DMS 273 treated with DMSO at 0.1 percent for 48 hours (cell line): ENCODE results near the gene ASB7.

ENCODE experiments used
- DNase-seq: peaks from one replicate; lab custom pipeline; 2025; lab: John Stamatoyannopoulos, UW

Gene ASB7

DNA sequence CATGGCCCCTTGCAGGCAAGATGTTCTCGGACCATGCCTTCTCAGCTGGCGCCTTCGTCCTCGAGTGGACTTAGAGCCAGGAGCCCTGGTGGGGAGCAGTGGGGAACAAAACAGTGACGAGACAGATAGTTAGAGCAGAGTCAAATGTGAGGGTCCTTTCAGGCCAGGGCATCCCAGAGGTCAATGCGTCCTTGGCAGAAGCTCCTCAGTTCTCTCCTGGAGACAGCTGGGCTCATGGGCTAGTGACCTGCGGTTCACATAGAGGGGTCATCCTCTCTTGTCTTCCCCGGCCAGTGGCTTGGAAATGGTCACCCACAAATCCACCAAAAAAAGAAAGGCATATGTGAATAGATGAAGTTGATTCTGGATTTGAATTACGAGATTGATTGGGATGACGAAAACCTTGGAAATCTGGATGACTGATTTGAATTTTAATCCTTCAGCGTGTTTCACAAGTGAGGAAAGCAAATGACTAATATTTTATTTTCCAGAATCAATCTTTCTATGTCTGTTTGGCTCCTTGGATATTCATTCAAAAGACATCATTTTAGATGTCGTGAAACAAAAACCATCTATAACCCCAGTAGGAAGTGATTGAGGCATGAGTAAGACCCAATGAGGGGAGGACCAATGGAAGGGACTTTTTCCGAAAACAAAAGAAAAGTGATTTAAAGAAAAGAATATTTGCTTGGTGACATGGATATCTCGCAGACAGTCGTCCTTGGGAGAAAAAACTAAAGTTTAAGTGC lies 84.5 kb downstream of the ASB7 start:
- DNase-seq: no peak

DNA sequence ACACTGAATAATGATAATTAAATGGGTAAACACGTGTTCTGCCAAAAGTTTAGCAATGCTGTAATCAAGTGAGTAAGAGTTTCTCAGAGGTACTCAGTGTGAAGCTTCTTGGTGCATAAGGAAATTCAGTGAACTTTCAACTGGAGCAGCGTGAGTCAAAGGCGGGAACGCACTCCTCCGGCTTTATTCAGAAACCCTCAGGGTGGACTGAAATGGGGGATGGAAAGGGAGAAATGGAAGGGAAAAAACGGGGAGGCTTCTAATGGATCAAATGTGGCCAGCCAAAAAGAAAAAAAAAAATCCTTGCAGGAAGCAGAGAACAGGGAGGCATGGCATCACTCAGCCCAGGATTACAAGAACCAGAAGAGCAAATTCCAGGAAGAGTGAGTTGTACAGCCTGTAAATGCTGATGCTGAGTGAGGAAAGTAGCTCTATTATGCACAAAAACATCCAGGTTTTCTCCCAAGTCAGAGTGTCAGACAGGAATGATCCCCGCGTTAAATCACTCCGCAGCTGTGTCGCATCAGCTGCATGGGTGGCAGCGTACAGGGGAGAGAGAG lies 85.3 kb downstream of the ASB7 start:
- DNase-seq: no peak

DNA sequence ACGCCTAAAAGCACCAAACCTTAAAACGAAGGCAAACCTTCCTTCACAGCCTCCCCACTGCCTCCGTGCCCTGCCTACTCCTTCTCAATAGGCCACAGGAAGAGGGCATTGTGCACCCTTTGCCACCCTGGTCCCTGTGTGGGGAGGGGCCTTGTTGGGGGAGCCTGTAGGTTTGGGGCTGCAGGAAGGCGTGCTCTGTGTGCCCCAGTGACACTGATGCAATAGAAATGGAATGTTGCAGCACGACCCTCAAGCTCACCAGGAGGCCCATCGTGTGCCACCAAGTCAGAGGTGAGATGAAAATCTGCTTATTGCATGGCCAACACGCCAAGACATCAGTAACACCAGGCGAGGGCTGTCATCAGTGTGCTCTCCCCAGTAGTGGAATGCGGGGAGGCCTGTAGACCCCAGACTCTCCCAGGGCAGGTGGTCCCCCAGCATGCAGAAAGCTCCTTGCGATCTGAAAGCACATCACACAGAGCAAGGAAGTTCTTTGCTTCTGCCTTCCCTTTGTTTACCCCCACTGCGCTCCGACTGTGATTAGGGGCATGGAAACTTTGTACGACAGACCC lies 86.2 kb downstream of the ASB7 start:
- DNase-seq: no peak

DNA sequence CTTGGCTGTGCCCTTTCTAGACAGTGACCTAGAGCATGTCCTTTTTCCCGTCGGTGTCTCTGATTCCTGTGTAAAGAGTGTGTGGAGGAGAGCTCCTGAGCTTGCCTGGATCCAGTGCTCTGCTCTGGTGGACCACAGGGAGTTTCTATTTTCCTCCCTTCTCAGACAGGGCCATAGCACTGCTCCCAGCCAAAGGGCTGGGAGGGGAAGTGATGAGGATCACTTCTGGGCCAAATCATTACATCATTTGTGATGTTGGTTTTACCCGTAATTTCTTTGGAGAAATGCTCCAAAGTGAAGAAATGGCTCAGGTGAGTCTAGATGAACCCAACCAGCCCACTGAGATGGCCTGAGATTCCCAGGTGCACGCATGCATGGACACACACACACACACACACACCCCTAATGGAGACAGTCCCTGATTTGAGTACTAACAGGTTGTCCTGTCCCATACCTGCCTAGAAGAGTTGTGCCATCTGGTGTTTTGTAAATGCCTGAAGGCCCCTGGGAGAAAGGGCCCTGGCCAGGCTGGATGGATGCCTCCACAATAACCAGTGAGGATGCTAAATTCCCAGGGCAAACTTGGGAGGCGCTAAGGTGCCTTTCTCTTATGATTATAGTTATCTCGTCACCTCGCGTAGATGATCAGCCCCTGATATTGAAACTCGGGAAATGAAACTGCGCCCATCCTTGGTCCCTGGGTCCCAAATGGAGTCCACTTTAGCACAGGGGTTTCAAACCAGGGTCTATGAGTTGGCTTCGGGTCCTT lies 86.9 kb downstream of the ASB7 start:
- DNase-seq: no peak

DNA sequence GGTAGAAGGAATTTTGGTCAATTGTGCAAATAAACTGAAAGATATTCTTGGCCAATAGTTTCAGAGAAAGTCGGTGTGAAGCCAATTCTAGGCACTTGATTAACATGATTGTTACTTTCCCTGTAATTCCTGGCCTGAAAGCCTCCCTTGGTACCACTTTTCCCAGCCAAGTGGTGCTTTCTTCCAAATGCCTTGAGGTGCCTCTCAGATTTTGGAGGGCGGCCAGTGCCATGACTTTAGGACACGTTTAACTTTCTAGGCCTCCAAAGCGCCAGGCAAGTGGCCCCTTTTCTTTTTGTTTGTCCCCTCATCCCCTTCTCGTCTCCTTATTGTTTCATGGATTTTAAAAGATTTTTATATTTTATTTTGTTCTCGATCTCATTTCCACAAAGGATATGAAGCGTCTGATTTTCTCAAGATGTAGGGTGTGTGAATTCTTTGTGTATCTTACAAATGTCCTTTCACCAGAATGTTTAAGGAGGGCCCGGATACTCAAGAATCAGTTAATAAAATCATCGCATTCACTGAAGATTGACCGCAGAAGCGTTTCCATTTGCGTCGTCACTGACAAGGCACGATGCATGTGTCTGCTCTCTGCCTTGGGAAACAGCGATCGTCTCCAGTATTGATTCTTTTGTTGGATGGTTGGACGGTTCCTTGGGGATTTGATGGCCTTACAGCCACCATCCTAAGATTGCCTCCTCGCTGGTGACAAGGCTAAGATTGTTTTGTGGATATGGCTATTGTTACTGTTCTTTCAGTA lies 87.8 kb downstream of the ASB7 start:
- no peak for DNase-seq

DNA sequence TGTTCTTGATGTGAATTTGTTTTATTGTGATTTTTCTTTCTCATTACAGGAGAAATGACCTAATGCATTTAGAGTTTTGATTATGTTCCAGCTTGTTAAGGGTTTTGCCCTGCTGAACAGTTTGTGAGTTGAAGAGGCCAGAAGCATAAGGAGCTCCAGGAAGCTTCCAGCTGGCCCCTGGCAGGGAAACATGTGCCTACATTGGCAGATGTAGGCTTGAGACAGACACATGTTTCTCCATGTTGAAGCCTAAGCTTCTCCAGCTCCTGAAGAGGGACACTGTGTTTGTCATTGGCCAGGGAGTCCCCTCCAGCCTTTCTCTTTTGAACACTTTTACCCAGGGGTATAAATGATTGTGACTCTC lies 88.4 kb downstream of the ASB7 start:
- no peak for DNase-seq

DNA sequence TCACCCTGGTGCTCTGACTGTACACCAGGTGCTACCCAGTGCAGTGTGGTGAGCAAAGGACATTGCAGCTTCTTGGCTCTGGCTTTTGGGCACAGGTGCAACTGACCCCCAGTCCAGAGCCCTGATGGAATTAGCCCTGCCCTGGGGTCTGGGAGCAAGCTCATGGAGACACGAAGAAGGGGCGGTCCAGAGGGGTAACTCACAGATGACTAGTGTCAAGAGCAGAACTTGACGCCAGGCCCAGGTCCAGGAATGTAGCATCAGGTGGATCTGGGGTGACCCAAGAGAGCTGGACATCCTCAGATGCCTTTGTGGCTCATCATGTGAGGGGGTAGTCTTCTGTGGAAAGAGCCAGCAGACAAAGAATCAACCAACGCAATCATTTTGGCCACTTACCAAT lies 88.9 kb downstream of the ASB7 start:
- DNase-seq: no peak

DNA sequence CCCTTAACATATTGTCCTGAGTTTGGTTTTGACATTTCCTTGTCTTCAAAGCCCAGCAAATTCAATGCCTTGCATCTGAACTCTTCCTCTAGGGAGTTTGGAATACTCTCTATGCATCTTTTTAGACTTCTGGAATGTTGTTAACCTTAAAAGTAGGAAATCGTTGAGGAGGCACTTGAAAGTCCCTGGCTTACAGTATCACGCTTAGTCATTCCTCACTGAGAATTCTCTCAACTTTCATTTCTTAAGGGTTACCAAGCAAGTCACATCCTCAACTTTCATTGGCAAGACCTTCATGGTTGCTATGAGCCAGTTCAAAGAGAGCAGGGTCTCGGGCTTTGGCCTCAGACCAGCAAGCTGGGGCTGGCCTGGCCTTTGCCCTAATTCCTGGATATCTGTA lies 89.9 kb downstream of the ASB7 start:
- no peak for DNase-seq

DNA sequence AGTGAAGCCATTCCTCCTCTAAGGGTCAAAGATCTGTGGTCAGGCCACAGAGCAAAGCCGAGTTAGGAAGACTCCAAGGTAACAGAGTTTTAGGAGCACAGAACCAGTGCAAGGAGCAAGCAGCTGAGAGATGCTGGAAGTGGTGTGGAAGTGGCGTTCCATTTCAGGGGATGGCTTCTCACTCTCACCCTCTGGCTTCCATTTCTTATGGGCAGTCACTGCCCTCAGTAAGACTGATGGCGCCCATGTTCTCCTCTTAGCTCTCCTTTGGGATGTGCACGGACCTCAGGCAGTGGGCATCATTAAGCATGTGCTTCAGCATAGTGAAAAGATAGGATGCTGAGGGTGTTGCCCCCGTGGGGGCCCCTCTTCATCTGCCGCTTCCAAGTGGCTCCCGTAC lies 90.3 kb downstream of the ASB7 start:
- DNase-seq: no peak

DNA sequence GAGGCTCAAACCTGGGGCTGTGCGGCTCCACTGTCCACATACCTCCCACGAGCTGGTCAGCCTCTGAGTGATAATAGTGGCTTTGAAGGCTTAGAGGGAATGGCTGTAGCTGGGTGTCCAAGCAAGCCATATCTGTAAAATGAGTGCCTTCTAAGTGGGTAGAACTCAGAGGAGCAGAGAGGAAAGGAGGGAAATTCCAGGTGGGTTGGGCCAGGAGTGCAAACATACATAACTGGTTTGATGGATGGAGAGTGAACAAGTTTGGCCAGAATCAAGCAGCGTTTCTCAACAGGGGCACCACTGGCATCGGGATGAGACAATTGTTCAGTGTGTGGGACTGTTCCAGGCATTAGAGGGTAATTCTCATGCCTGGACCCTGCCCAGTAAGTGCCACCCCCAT lies 91.1 kb downstream of the ASB7 start:
- no peak for DNase-seq

DNA sequence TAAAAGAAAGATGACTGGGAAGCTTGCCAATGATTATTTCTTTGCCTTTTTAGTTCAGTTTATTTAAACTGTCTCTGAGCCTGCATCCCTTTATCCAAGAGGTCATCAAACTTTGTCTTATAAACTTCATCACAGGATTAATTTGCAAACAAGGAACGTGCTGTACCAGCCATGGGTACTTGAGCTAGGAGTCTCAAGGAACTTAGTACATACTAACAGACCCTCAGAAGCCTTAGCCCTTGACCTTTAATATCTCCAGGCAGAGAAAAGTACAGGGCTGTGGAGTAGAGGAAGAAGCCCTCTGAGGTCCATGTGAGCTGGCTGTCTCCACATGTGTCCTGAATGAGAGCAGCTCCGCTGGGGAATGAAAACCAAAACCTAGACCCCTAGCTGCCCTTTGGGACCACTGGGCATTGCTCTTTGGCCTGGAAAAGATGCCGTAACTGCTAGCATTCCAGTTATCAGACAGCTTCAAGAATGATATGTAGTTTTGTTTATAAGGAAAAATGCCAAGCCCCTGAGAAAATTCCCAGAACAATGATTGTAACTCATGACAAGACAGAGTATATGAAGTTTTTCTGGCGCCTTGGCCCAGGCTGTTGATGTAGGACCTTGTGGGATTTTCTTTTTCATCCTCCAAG lies 92.1 kb downstream of the ASB7 start:
- no peak for DNase-seq

DNA sequence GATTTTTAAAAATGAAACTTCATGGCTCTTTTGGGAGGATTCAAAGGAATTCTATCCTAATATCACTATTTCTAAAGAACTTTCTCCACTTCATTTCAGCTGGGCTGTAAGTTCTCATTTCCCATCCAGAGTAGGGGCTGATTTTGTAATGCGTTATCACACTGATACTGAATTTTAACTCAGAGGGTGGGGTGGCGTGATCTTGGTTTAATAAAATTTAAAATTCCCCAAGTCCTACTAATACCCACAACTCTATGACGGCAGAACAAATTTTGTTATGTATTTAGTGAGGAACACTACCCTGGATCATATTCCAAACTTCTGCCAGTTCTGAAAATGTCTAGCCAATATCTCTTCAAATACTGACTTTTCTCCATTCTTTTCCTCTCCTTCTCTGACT lies 92.7 kb downstream of the ASB7 start:
- no peak for DNase-seq

DNA sequence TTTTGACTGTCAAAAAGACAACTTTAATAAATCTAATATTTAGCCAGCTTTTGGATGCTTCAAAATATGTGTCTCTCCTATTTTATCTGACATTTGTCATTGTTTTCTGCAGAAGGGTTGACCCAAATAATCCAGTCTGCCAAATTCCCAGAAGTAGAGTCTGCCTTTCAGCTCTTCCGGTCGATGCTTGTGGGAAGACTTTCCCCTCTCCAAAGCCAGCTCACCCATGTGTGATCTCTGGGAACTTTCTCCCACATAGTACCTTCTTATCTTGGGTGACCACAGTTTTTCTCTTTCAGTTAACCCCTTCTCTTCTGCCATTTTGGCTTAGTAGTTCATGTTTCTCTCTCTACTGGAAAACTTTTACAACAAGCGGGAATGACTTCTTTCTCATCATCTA lies 94.1 kb downstream of the ASB7 start:
- no peak for DNase-seq
